GM23338 (cell line): ENCODE data around the gene RAB36. TPM values are rescaled to one million over a fixed set of nuclear protein-coding genes. Genes with fewer than 3 reads are reported as not detected.

ENCODE experiments used
- ATAC-seq: fragments of 200-7000 bp; cut with Tn5 transposase; 3 replicates; pipeline ENCODE4 v1.9.1; 2020
- DNase-seq: peaks from one replicate; pipeline ENCODE4 v3.0.0-alpha.2; 2015; ENCODE audit warnings: low spot score
- H2AFZ ChIP-seq: fragments of 200-600 bp; sonication (generic); 2 replicates; pipeline ENCODE4 v1.8.0; 2016; ENCODE audit warnings: antibody characterized with exemption, mild to moderate bottlenecking, moderate library complexity
- H3F3A ChIP-seq: fragments of 200-600 bp; sonication (generic); replicated peaks from 2 replicates; pipeline ENCODE4 v1.8.0; 2017; ENCODE audit warnings: antibody characterized with exemption, mixed run types, low read depth
- H3K27ac ChIP-seq: fragments of 200-600 bp; sonication (generic); 2 replicates; pipeline ENCODE4 v1.6.1; 2016; ENCODE audit warnings: low read depth
- H3K27me3 ChIP-seq: fragments of 200-600 bp; sonication (generic); 2 replicates; pipeline ENCODE4 v1.8.0; 2016; ENCODE audit warnings: mild to moderate bottlenecking, mixed run types, moderate library complexity; ENCODE audit not compliant: insufficient read depth
- H3K36me3 ChIP-seq: fragments of 200-600 bp; sonication (generic); 2 replicates; pipeline ENCODE4 v1.8.0; 2016; ENCODE audit warnings: mild to moderate bottlenecking; ENCODE audit not compliant: insufficient read depth
- H3K4me1 ChIP-seq: fragments of 200-600 bp; sonication (generic); 2 replicates; pipeline ENCODE4 v1.8.0; 2016; ENCODE audit warnings: mild to moderate bottlenecking, moderate library complexity; ENCODE audit not compliant: insufficient read depth
- H3K4me2 ChIP-seq: fragments of 200-600 bp; sonication (generic); 2 replicates; pipeline ENCODE4 v1.7.1; 2017; ENCODE audit warnings: mixed run types
- H3K4me3 ChIP-seq: fragments of 200-600 bp; sonication (generic); 2 replicates; pipeline ENCODE4 v1.6.1; 2016; ENCODE audit warnings: mixed run types
- H3K79me2 ChIP-seq: fragments of 200-600 bp; sonication (generic); replicated peaks from 2 replicates; pipeline ENCODE4 v1.8.0; 2017; ENCODE audit warnings: mild to moderate bottlenecking; ENCODE audit not compliant: insufficient read depth
- H3K9me2 ChIP-seq: fragments of 200-600 bp; sonication (generic); 2 replicates; pipeline ENCODE4 v1.8.0; 2017; ENCODE audit not compliant: insufficient read depth
- H4K20me1 ChIP-seq: fragments of 200-600 bp; sonication (generic); replicated peaks from 2 replicates; pipeline ENCODE4 v1.8.0; 2017; ENCODE audit warnings: mild to moderate bottlenecking; ENCODE audit not compliant: insufficient read depth
- H3K27ac Mint-ChIP-seq: 2 replicates; pipeline ENCODE4 v1.8.0; 2020; ENCODE audit warnings: inconsistent platforms, mild to moderate bottlenecking, moderate library complexity, mixed read lengths
- H3K27me3 Mint-ChIP-seq: 3 replicates; pipeline ENCODE4 v1.8.0; 2022; ENCODE audit warnings: low read depth, mild to moderate bottlenecking, moderate library complexity, mixed read lengths, inconsistent platforms; ENCODE audit not compliant: insufficient read depth, poor library complexity
- H3K36me3 Mint-ChIP-seq: 3 replicates; pipeline ENCODE4 v1.8.0; 2021; ENCODE audit warnings: low read depth, mild to moderate bottlenecking, inconsistent platforms, moderate library complexity, mixed read lengths
- H3K4me1 Mint-ChIP-seq: 3 replicates; pipeline ENCODE4 v1.8.0; 2020; ENCODE audit warnings: mild to moderate bottlenecking, inconsistent platforms, mixed read lengths
- H3K4me3 Mint-ChIP-seq: 3 replicates; pipeline ENCODE4 v1.8.0; 2021; ENCODE audit warnings: moderate library complexity, mild to moderate bottlenecking, inconsistent platforms, mixed read lengths
- H3K9me3 Mint-ChIP-seq: 3 replicates; pipeline ENCODE4 v1.8.0; 2020; ENCODE audit warnings: moderate library complexity, mild to moderate bottlenecking, inconsistent platforms, mixed read lengths
- EZH2phosphoT487 ChIP-seq: fragments of 200-600 bp; sonication (generic); IDR thresholded peaks from one replicate; pipeline ENCODE4 v1.8.1; 2018; ENCODE audit warnings: antibody characterized with exemption; ENCODE audit not compliant: unreplicated experiment
- POLR2AphosphoS5 ChIP-seq: IDR thresholded peaks from 2 replicates; pipeline ENCODE4 v1.6.1; 2016; ENCODE audit warnings: antibody characterized with exemption, low read depth
- STAT1 ChIP-seq: IDR thresholded peaks from one replicate; pipeline ENCODE4 v1.6.1; 2016; ENCODE audit warnings: antibody characterized with exemption; ENCODE audit not compliant: unreplicated experiment
- polyA plus RNA-seq: library from polyadenylated mRNA; unstranded; fragments of >200 nt; fragmentation: Nextera tagmentation; extraction: Ambion mirVana; gene quantifications from 2 replicates; pipeline ENCODE4 v1.2.1, GENCODE V29; 2016
- total RNA-seq: library from RNA; depleted of rRNA; stranded (reverse); fragments of >200 nt; shearing (Covaris generic); gene quantifications from 2 replicates; pipeline ENCODE4 v1.2.3, GENCODE V29; 2014
- TF ChIP-seq, protein P1 (sequence below): IDR thresholded peaks from one replicate; pipeline ENCODE4 v1.6.1; 2018; ENCODE audit warnings: antibody characterized with exemption; ENCODE audit not compliant: unreplicated experiment
- TF ChIP-seq, protein P2 (sequence below): fragments of 250-450 bp; sonication (Bioruptor Pico); IDR thresholded peaks from 2 replicates; pipeline ENCODE4 v1.5.0; 2020; ENCODE audit warnings: mild to moderate bottlenecking, moderate library complexity
- TF ChIP-seq, protein P3 (sequence below), 2 experiments: fragments of 200-600 bp in 1 of 2; sonication (generic) in 1 of 2; conservative IDR thresholded peaks; 2 replicates each; pipeline versions ENCODE4 v1.5.1 to v1.6.1; 2016 to 2017; ENCODE audit warnings: antibody characterized with exemption in 2 of 2, low read depth in 2 of 2, mild to moderate bottlenecking in 2 of 2, moderate library complexity in 1 of 2

The RAB36 gene
- total and polyA plus RNA-seq, 2 experiments from 2014 or later: 0.58 to 1.2 TPM

DNA sequence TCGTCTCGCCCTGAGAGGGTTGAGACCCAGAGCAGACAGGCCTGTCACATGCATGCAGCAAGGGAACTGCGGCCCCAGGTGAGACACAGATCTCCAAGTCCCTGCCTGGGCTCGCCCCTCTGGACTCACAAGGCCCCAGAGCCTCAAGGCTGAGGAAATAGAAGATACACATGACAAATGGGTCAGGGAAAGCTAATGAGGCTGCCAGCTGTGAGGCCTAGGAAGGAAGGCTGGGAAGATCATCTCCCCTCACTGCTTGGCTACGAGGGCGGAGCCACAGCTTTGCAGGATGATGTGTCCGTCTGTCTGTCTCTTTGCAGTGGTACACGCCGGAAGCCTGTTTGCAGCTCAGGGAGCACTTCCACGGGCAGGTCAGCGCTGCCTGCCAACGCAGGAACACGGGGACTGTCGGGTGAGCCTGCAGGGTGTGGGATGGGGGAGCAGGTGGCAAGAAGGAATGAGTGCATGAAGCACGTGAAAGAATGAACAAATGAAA lies 4.5 kb downstream of the RAB36 start:
- H3K36me3 ChIP-seq: no peaks in the 10 kb centered on the region
- TF ChIP-seq, protein P1, sequence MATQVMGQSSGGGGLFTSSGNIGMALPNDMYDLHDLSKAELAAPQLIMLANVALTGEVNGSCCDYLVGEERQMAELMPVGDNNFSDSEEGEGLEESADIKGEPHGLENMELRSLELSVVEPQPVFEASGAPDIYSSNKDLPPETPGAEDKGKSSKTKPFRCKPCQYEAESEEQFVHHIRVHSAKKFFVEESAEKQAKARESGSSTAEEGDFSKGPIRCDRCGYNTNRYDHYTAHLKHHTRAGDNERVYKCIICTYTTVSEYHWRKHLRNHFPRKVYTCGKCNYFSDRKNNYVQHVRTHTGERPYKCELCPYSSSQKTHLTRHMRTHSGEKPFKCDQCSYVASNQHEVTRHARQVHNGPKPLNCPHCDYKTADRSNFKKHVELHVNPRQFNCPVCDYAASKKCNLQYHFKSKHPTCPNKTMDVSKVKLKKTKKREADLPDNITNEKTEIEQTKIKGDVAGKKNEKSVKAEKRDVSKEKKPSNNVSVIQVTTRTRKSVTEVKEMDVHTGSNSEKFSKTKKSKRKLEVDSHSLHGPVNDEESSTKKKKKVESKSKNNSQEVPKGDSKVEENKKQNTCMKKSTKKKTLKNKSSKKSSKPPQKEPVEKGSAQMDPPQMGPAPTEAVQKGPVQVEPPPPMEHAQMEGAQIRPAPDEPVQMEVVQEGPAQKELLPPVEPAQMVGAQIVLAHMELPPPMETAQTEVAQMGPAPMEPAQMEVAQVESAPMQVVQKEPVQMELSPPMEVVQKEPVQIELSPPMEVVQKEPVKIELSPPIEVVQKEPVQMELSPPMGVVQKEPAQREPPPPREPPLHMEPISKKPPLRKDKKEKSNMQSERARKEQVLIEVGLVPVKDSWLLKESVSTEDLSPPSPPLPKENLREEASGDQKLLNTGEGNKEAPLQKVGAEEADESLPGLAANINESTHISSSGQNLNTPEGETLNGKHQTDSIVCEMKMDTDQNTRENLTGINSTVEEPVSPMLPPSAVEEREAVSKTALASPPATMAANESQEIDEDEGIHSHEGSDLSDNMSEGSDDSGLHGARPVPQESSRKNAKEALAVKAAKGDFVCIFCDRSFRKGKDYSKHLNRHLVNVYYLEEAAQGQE: no peak
- no peak for TF ChIP-seq POLR2AphosphoS5
- TF ChIP-seq, protein P2, sequence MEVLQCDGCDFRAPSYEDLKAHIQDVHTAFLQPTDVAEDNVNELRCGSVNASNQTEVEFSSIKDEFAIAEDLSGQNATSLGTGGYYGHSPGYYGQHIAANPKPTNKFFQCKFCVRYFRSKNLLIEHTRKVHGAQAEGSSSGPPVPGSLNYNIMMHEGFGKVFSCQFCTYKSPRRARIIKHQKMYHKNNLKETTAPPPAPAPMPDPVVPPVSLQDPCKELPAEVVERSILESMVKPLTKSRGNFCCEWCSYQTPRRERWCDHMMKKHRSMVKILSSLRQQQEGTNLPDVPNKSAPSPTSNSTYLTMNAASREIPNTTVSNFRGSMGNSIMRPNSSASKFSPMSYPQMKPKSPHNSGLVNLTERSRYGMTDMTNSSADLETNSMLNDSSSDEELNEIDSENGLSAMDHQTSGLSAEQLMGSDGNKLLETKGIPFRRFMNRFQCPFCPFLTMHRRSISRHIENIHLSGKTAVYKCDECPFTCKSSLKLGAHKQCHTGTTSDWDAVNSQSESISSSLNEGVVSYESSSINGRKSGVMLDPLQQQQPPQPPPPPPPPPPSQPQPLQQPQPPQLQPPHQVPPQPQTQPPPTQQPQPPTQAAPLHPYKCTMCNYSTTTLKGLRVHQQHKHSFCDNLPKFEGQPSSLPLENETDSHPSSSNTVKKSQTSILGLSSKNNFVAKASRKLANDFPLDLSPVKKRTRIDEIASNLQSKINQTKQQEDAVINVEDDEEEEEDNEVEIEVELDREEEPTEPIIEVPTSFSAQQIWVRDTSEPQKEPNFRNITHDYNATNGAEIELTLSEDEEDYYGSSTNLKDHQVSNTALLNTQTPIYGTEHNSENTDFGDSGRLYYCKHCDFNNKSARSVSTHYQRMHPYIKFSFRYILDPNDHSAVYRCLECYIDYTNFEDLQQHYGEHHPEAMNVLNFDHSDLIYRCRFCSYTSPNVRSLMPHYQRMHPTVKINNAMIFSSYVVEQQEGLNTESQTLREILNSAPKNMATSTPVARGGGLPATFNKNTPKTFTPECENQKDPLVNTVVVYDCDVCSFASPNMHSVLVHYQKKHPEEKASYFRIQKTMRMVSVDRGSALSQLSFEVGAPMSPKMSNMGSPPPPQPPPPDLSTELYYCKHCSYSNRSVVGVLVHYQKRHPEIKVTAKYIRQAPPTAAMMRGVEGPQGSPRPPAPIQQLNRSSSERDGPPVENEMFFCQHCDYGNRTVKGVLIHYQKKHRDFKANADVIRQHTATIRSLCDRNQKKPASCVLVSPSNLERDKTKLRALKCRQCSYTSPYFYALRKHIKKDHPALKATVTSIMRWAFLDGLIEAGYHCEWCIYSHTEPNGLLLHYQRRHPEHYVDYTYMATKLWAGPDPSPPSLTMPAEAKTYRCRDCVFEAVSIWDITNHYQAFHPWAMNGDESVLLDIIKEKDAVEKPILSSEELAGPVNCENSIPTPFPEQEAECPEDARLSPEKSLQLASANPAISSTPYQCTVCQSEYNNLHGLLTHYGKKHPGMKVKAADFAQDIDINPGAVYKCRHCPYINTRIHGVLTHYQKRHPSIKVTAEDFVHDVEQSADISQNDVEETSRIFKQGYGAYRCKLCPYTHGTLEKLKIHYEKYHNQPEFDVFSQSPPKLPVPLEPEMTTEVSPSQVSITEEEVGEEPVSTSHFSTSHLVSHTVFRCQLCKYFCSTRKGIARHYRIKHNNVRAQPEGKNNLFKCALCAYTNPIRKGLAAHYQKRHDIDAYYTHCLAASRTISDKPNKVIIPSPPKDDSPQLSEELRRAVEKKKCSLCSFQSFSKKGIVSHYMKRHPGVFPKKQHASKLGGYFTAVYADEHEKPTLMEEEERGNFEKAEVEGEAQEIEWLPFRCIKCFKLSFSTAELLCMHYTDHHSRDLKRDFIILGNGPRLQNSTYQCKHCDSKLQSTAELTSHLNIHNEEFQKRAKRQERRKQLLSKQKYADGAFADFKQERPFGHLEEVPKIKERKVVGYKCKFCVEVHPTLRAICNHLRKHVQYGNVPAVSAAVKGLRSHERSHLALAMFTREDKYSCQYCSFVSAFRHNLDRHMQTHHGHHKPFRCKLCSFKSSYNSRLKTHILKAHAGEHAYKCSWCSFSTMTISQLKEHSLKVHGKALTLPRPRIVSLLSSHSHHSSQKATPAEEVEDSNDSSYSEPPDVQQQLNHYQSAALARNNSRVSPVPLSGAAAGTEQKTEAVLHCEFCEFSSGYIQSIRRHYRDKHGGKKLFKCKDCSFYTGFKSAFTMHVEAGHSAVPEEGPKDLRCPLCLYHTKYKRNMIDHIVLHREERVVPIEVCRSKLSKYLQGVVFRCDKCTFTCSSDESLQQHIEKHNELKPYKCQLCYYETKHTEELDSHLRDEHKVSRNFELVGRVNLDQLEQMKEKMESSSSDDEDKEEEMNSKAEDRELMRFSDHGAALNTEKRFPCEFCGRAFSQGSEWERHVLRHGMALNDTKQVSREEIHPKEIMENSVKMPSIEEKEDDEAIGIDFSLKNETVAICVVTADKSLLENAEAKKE: no peak
- no peak for TF ChIP-seq EZH2phosphoT487
- TF ChIP-seq, protein P3, sequence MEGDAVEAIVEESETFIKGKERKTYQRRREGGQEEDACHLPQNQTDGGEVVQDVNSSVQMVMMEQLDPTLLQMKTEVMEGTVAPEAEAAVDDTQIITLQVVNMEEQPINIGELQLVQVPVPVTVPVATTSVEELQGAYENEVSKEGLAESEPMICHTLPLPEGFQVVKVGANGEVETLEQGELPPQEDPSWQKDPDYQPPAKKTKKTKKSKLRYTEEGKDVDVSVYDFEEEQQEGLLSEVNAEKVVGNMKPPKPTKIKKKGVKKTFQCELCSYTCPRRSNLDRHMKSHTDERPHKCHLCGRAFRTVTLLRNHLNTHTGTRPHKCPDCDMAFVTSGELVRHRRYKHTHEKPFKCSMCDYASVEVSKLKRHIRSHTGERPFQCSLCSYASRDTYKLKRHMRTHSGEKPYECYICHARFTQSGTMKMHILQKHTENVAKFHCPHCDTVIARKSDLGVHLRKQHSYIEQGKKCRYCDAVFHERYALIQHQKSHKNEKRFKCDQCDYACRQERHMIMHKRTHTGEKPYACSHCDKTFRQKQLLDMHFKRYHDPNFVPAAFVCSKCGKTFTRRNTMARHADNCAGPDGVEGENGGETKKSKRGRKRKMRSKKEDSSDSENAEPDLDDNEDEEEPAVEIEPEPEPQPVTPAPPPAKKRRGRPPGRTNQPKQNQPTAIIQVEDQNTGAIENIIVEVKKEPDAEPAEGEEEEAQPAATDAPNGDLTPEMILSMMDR (conservative IDR thresholded peaks at IDR 0.05; ENCODE audit: low read depth in 2 of 2): no peak
- TF ChIP-seq STAT1: no peak
- no peaks in the 10 kb centered on the region for H3K79me2 ChIP-seq
- H3K36me3 Mint-ChIP-seq: no peaks in the 10 kb centered on the region
- 0 out of 2 replicates have a peak overlapping the region, but pooled peaks have one; percentile 48 for H3K4me2 ChIP-seq
- H3F3A ChIP-seq: no peaks in the 10 kb centered on the region
- DNase-seq (peak; percentile 60), ATAC-seq (peak; percentile 16)
- H3K9me3 Mint-ChIP-seq: no peaks in the 10 kb centered on the region; the same call in 2 of the 3 replicates
- no peak overlapping the region for H2AFZ ChIP-seq
- H3K4me1 Mint-ChIP-seq: peaks cover 33% of the 10 kb centered on the region
- no peak overlapping the region for H3K4me3 Mint-ChIP-seq
- no peaks in the 10 kb centered on the region for H3K9me2 ChIP-seq
- H3K27me3 Mint-ChIP-seq: peaks cover 31% of the 10 kb centered on the region
- H3K4me1 ChIP-seq: peaks cover 10% of the 10 kb centered on the region; the same call in 1 of the 2 replicates
- peaks cover 16% of the 10 kb centered on the region; the same call in 1 of the 2 replicates for H3K27me3 ChIP-seq
- no peak overlapping the region for H3K27ac ChIP-seq
- H4K20me1 ChIP-seq: no peaks in the 10 kb centered on the region
- H3K4me3 ChIP-seq: no peak overlapping the region
- no peak overlapping the region for H3K27ac Mint-ChIP-seq
